OCI-LY1 (cell line): Measurements from ENCODE around the gene HLA-DQA2.

Experiments
- EZH2 ChIP-seq: fragments of 200-600 bp; sonication (generic), shearing (Covaris generic); IDR thresholded peaks from 2 replicates; pipeline ENCODE4 v1.8.0; 2017; ENCODE audit warnings: borderline replicate concordance, mixed run types, mild to moderate bottlenecking, antibody characterized with exemption, low read length, moderate library complexity, mixed read lengths
- TF ChIP-seq, protein P1 (sequence below): fragments of 200-600 bp; sonication (generic), shearing (Covaris generic); IDR thresholded peaks from 2 replicates; pipeline ENCODE4 v1.5.1; 2017; ENCODE audit warnings: mild to moderate bottlenecking, antibody characterized with exemption, low read length, moderate library complexity, mixed read lengths

DNA sequence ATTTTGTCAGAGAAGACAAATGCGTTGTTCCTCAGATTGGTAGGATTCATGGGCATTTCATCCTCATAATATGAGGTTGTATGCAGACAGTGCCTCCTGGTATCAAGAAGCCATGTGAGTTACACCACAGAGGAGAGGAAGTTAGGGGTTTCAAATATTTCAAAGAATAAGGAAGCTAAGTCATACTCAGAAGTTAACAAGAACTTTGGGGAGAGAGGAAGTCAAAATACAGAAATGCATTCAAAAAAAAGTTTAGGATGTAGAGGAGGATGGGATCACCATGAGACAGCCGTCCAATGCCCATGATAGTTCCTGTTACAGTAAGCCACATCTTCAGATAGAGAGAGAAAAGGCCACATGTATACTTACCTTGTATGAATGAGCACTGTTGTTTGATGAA is 53.3 kb downstream of the HLA-DQA2 start:
- TF ChIP-seq, protein P1, sequence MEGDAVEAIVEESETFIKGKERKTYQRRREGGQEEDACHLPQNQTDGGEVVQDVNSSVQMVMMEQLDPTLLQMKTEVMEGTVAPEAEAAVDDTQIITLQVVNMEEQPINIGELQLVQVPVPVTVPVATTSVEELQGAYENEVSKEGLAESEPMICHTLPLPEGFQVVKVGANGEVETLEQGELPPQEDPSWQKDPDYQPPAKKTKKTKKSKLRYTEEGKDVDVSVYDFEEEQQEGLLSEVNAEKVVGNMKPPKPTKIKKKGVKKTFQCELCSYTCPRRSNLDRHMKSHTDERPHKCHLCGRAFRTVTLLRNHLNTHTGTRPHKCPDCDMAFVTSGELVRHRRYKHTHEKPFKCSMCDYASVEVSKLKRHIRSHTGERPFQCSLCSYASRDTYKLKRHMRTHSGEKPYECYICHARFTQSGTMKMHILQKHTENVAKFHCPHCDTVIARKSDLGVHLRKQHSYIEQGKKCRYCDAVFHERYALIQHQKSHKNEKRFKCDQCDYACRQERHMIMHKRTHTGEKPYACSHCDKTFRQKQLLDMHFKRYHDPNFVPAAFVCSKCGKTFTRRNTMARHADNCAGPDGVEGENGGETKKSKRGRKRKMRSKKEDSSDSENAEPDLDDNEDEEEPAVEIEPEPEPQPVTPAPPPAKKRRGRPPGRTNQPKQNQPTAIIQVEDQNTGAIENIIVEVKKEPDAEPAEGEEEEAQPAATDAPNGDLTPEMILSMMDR: no peak
- no peak for TF ChIP-seq EZH2
